Mesothelial cell of epicardium (in vitro differentiated cells): ENCODE measurements around the gene ZNF431. TPM values are rescaled to one million over a fixed set of nuclear protein-coding genes. Genes with fewer than 3 reads are reported as not detected.

Source experiments
- DNase-seq, 2 experiments: peaks; one replicate each; pipeline ENCODE4 v3.0.0; 2021; ENCODE audit warnings: low spot score in 2 of 2; ENCODE audit not compliant: unreplicated experiment in 2 of 2
- H3K27ac Mint-ChIP-seq: 2 replicates; pipeline ENCODE4 v1.8.0; 2021; ENCODE audit warnings: mixed read lengths
- H3K27me3 Mint-ChIP-seq: 2 replicates; pipeline ENCODE4 v1.8.0; 2021; ENCODE audit warnings: low read depth, mixed read lengths
- H3K36me3 Mint-ChIP-seq: 2 replicates; pipeline ENCODE4 v1.8.0; 2021; ENCODE audit warnings: mixed read lengths
- H3K4me1 Mint-ChIP-seq: 2 replicates; pipeline ENCODE4 v1.8.0; 2021; ENCODE audit warnings: mixed read lengths
- H3K4me3 Mint-ChIP-seq: 2 replicates; pipeline ENCODE4 v1.8.0; 2021; ENCODE audit warnings: mild to moderate bottlenecking, moderate library complexity, mixed read lengths
- H3K9me3 Mint-ChIP-seq: 2 replicates; pipeline ENCODE4 v1.8.0; 2021; ENCODE audit warnings: mixed read lengths
- total RNA-seq: library from RNA; stranded (reverse); gene quantifications from 3 replicates; pipeline ENCODE4 v1.2.1, GENCODE V29; 2021
- TF ChIP-seq, protein P1 (sequence below): fragments of 200-600 bp; sonication (generic); IDR thresholded peaks from one replicate; pipeline ENCODE4 v1.5.0; 2021; ENCODE audit warnings: antibody characterized with exemption; ENCODE audit not compliant: unreplicated experiment

Gene ZNF431
- total RNA-seq, 1 donor from 2014 or later: 39.4 TPM

DNA sequence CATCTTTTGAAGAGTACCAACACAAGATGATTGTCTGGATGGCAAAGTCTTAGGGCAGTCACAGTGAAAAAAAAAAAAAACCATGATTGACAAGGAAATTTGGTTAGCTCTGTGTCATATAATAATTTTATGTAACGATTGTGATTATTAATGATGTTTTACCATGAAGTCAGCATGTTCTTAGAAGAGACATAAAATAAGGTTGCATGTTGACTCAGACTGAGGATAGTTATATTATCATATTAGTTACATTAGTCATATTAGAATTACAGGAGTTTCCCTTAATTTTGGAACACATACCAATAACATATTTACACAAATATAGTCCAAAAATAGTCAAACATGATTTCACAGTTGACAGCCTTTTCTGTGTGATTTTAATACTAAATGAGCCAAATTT is 5.7 kb downstream of the ZNF431 start:
- Mint-ChIP-seq H3K9me3 (peaks cover 30% of the 10 kb centered on the region), H3K4me3 (no peak overlapping the region), H3K4me1 (peaks cover 10% of the 10 kb centered on the region), H3K27me3 (no peaks in the 10 kb centered on the region), H3K27ac (no peak overlapping the region), H3K36me3 (peaks cover 91% of the 10 kb centered on the region)
- TF ChIP-seq, protein P1, sequence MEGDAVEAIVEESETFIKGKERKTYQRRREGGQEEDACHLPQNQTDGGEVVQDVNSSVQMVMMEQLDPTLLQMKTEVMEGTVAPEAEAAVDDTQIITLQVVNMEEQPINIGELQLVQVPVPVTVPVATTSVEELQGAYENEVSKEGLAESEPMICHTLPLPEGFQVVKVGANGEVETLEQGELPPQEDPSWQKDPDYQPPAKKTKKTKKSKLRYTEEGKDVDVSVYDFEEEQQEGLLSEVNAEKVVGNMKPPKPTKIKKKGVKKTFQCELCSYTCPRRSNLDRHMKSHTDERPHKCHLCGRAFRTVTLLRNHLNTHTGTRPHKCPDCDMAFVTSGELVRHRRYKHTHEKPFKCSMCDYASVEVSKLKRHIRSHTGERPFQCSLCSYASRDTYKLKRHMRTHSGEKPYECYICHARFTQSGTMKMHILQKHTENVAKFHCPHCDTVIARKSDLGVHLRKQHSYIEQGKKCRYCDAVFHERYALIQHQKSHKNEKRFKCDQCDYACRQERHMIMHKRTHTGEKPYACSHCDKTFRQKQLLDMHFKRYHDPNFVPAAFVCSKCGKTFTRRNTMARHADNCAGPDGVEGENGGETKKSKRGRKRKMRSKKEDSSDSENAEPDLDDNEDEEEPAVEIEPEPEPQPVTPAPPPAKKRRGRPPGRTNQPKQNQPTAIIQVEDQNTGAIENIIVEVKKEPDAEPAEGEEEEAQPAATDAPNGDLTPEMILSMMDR: no peak
- no peak for DNase-seq

DNA sequence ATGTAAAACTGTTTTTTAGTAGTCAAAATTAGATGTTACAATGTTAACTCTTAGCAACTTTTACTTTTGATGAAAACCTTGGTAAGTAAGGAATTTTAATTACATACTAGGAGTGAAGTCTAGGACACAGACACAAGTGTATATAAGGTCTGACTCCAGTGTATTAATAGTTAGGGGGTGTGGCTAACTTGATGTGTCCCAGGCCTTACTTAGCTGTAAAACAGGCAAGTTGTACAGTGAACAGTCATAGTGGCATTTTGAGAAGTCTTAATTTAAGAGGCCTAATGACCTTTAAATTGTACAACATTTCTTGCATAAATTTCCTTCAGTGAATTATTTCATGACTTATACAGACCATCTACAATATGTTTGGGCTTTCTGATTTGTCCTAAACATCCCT is 6.8 kb downstream of the ZNF431 start:
- DNase-seq: no peak
- H3K4me3 Mint-ChIP-seq: no peak overlapping the region

DNA sequence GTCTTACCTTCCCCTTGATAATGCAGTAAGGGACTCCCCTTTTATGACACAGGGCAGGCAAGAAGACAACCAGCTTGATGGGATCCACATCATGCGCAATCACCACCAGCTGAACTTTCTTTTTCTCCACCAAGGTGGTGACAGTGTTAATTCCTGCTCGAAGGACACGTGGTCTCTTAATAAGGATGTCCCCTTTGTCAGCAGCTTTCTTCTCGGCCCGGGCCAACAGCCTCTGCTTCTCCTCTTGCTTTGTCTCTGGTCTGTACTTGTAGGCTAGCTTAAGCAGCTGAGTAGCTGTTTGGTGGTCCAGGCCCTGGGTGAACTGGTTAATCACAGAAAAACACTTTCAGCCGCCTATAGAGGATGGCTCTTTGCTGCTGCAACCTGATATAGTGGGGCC is 8.0 kb downstream of the ZNF431 start:
- TF ChIP-seq, protein P1: no peak
- peaks cover 88% of the 10 kb centered on the region for H3K36me3 Mint-ChIP-seq
- peaks cover 28% of the 10 kb centered on the region for H3K9me3 Mint-ChIP-seq
- H3K4me1 Mint-ChIP-seq: no peaks in the 10 kb centered on the region
- no peaks in the 10 kb centered on the region for H3K27me3 Mint-ChIP-seq
- no peak overlapping the region for H3K4me3 Mint-ChIP-seq
- H3K27ac Mint-ChIP-seq: no peak overlapping the region
- no peak for DNase-seq

More for the DNA sequence above, 6.8 kb downstream of the ZNF431 start:
- Mint-ChIP-seq H3K4me1 (no peaks in the 10 kb centered on the region), H3K27me3 (no peaks in the 10 kb centered on the region), H3K27ac (no peak overlapping the region), H3K9me3 (peaks cover 30% of the 10 kb centered on the region), H3K36me3 (peaks cover 97% of the 10 kb centered on the region)
- TF ChIP-seq, protein P1: no peak

DNA sequence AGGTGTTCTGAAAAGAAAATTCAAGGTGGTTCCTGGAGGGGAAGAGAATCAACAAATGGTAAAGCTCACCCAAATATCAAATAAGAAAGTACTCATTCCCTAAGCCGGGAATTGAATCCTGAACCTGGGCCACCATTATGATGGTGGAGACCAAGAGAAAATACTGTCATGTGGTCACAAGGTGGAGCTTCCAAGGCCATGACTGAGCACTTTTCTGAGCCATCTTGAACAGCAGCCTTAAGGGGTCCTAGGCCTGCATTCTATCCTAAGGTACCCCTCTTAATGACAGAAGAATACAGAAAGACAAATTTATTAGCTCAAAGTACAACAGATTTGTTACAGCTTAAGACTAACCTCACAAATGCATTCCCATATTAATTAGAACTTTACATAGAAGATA is 9.6 kb downstream of the ZNF431 start:
- Mint-ChIP-seq H3K9me3 (peaks cover 32% of the 10 kb centered on the region), H3K27me3 (no peaks in the 10 kb centered on the region), H3K27ac (no peak overlapping the region), H3K36me3 (peaks cover 88% of the 10 kb centered on the region), H3K4me1 (no peaks in the 10 kb centered on the region), H3K4me3 (no peak overlapping the region)
- TF ChIP-seq, protein P1: no peak
- no peak for DNase-seq

DNA sequence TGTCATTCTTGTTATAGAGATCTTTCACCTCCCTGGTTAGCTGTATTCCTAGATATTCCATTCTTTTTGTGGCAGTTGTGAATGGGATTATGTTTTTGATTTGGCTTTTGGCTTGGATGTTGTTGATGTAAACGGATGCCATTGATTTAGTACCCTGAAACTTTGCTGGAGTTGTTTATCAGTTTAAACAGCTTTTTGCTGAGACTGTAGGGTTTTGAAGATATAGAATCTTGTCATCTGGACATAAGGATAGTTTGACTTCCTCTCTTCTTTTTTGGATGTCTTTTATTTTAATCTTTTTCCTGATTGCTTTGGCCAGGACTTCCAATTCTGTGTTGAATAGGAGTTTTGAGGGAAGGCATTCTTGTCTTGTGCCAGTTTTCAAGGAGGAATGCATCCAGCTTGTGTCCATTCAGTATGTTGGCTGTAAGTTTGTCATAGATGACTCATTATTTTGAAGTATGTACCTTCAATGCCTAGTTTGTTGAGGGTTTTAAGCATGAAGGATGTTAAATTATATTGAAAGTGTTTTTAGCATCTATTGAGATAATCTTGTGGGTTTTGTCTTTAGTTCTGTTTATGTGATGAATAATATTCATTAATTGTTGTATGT is 16.8 kb downstream of the ZNF431 start:
- H3K36me3 Mint-ChIP-seq: peaks cover 58% of the 10 kb centered on the region
- H3K9me3 Mint-ChIP-seq: peaks cover 35% of the 10 kb centered on the region
- no peaks in the 10 kb centered on the region for H3K27me3 Mint-ChIP-seq
- TF ChIP-seq, protein P1: no peak
- H3K4me1 Mint-ChIP-seq: no peaks in the 10 kb centered on the region
- DNase-seq: no peak
- no peak overlapping the region for H3K4me3 Mint-ChIP-seq
- no peak overlapping the region for H3K27ac Mint-ChIP-seq

DNA sequence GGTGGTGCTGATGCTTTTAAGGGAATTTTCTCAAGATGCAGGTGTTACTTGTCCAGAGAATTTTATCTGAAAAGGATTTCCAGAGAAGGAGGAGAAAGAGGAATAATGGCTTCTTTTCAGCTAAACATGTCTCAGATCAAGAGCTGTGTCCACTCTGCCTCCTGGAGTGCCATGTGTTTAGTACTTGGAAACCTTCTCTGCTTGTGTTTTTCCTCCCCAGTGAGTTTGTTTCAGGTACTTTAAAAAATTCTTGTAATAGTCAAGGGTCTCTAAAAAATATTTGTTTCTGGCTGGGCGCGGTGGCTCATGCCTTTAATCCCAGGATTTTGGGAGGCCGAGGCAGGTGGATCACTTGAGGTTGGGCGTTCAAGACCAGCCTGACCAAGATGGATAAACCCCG is 22.7 kb downstream of the ZNF431 start:
- H3K9me3 Mint-ChIP-seq: peaks cover 9% of the 10 kb centered on the region
- H3K27me3 Mint-ChIP-seq: no peaks in the 10 kb centered on the region
- no peak for DNase-seq
- peak overlapping the region; percentile 32 for H3K27ac Mint-ChIP-seq
- H3K4me3 Mint-ChIP-seq: no peak overlapping the region
- peaks cover 47% of the 10 kb centered on the region for H3K36me3 Mint-ChIP-seq
- TF ChIP-seq, protein P1: no peak
- peaks cover 12% of the 10 kb centered on the region for H3K4me1 Mint-ChIP-seq
